ENCODE measurements around the gene NCKAP5.

The NCKAP5 gene

DNA sequence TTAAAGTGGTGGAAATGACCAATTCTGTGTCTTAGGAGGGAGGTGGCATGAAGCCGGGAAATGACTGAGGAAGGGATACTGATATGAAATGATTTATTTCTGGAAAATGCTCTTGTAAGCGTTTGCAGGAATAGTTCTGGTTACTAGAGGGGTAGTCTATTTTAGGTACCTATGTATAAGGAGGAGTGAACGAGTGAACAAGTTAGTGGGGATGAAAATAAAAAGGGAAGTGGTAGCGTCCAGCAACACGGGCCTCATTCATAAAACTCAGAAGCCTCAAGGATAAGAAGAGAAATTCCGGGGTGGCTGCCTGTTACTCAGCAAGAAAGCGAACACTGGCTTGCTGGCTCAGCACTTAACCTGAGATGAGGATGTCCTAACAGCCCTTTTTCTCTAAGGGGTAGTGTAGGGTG, 303.3 kb downstream of the NCKAP5 start:
- Histone ChIP-seq H3K9me3 (ENCODE audit: control insufficient read depth, low read length) (no peaks in the 10 kb centered on the region), H2BK12ac (ENCODE audit: low read length in 2 of 2) (no peak overlapping the region), H2AK5ac (ENCODE audit: low read length, severe bottlenecking) (no peak overlapping the region), H3K79me1 (replicated peaks; ENCODE audit: low read length, poor library complexity, severe bottlenecking) (peaks cover 4% of the 10 kb centered on the region), H3K9ac (ENCODE audit: low read length) (no peak overlapping the region), H2AFZ (ENCODE audit: low read depth, low read length) (no peak overlapping the region), H2BK120ac (ENCODE audit: low read depth, low read length) (no peak overlapping the region), H3K18ac (ENCODE audit: low read depth in 1 of 2, low read length in 2 of 2) (no peak overlapping the region), H2BK15ac (ENCODE audit: low read depth, poor library complexity, severe bottlenecking) (no peak overlapping the region), H2BK5ac (ENCODE audit: low read depth, low read length, poor library complexity, severe bottlenecking) (no peak overlapping the region), H3K4me3 (ENCODE audit: insufficient read depth in 1 of 2, low read depth in 1 of 2, low read length in 2 of 2) (no peak overlapping the region), H3K27ac (ENCODE audit: low read length, poor library complexity, severe bottlenecking) (no peak overlapping the region), H3K4me1 (ENCODE audit: control insufficient read depth, insufficient read depth, low read depth, low read length) (peaks cover 16% of the 10 kb centered on the region), H3K23ac (ENCODE audit: low read length in 2 of 2) (no peak overlapping the region), H4K91ac (ENCODE audit: low read length) (no peak overlapping the region), H3K4ac (ENCODE audit: low read depth in 1 of 2, low read length in 2 of 2) (no peak overlapping the region), H3K14ac (ENCODE audit: low read length in 2 of 2) (no peak overlapping the region), H3K27me3 (ENCODE audit: control insufficient read depth in 1 of 2, insufficient read depth in 1 of 2, low read length in 2 of 2) (peaks cover 0 to 8% of the 10 kb centered on the region in 2 experiments), H3K4me2 (ENCODE audit: low read length, poor library complexity, severe bottlenecking) (peak overlapping the region; percentile 100), H3K36me3 (ENCODE audit: control insufficient read depth in 1 of 2, insufficient read depth in 2 of 2, low read depth in 1 of 2, low read length in 2 of 2) (no peaks in the 10 kb centered on the region), H4K8ac (ENCODE audit: low read length) (no peak overlapping the region)
- WGBS = 42% methylated on average over 7 of the region's 7 CpGs
- no peak for DNase-seq

DNA sequence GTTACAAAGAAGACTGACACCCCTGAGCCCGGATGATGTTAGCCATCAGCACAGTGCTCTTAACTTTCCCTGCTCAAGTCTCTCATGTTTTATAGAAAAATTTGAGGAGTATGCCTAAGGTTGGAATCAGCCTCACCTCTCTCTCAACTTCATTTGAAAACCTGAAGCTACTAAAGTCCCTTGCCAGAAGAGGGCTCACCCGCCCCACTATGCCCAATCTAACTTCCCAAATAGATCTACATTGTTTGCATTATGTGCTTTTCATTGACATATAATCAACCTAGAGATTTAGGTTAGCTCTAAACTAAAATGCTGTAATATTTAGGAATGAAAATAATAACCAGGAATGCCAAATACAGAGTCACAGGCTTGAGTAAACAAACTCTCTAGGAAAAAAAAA, 305.4 kb downstream of the NCKAP5 start:
- WGBS = no CpG with 5 or more reads among the region's 2 CpGs
- H3K4ac ChIP-seq (ENCODE audit: low read depth in 1 of 2, low read length in 2 of 2) = no peak overlapping the region
- no peak overlapping the region for H3K9ac ChIP-seq (ENCODE audit: low read length)
- no peak for DNase-seq
- no peak overlapping the region for H4K91ac ChIP-seq (ENCODE audit: low read length)
- H3K4me1 ChIP-seq (ENCODE audit: control insufficient read depth, insufficient read depth, low read depth, low read length) = peaks cover 16% of the 10 kb centered on the region
- no peak overlapping the region for H4K8ac ChIP-seq (ENCODE audit: low read length)
- H2BK15ac ChIP-seq (ENCODE audit: low read depth, poor library complexity, severe bottlenecking) = no peak overlapping the region
- H3K27me3 ChIP-seq (ENCODE audit: control insufficient read depth in 1 of 2, insufficient read depth in 1 of 2, low read length in 2 of 2) = peaks cover 0 to 8% of the 10 kb centered on the region in 2 experiments
- no peaks in the 10 kb centered on the region for H3K9me3 ChIP-seq (ENCODE audit: control insufficient read depth, low read length)
- no peaks in the 10 kb centered on the region for H3K36me3 ChIP-seq (ENCODE audit: control insufficient read depth in 1 of 2, insufficient read depth in 2 of 2, low read depth in 1 of 2, low read length in 2 of 2)
- H2BK5ac ChIP-seq (ENCODE audit: low read depth, low read length, poor library complexity, severe bottlenecking) = no peak overlapping the region
- no peak overlapping the region for H2AFZ ChIP-seq (ENCODE audit: low read depth, low read length)
- no peak overlapping the region for H3K18ac ChIP-seq (ENCODE audit: low read depth in 1 of 2, low read length in 2 of 2)
- H3K23ac ChIP-seq (ENCODE audit: low read length in 2 of 2) = no peak overlapping the region
- H3K79me1 ChIP-seq (replicated peaks; ENCODE audit: low read length, poor library complexity, severe bottlenecking) = peaks cover 4% of the 10 kb centered on the region
- H3K4me3 ChIP-seq (ENCODE audit: insufficient read depth in 1 of 2, low read depth in 1 of 2, low read length in 2 of 2) = no peak overlapping the region
- H3K14ac ChIP-seq (ENCODE audit: low read length in 2 of 2) = no peak overlapping the region
- no peak overlapping the region for H3K27ac ChIP-seq (ENCODE audit: low read length, poor library complexity, severe bottlenecking)
- H3K4me2 ChIP-seq (ENCODE audit: low read length, poor library complexity, severe bottlenecking) = no peak overlapping the region
- H2AK5ac ChIP-seq (ENCODE audit: low read length, severe bottlenecking) = no peak overlapping the region
- H2BK12ac ChIP-seq (ENCODE audit: low read length in 2 of 2) = no peak overlapping the region
- no peak overlapping the region for H2BK120ac ChIP-seq (ENCODE audit: low read depth, low read length)

DNA sequence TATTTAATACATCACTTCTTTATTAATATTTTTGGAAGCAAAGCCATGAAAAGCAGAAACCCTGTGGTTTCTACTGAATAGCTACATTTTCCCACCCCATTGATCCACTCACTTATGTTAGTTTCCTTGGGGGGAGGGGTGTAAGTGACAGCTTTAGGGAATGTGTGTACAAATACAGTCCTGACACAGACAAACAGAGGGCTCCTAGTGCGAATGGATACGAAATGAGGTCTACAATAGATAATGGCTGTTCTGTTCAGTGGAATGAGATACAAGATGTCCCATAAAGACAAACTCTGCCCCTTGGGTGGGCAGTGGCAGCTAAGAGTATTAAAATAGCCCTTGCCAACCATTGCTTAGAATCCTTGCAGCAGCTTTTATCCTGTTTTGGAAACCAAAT, 312.9 kb downstream of the NCKAP5 start:
- H3K18ac ChIP-seq (ENCODE audit: low read depth in 1 of 2, low read length in 2 of 2) = no peak overlapping the region
- no peak overlapping the region for H3K9ac ChIP-seq (ENCODE audit: low read length)
- no peak overlapping the region for H4K8ac ChIP-seq (ENCODE audit: low read length)
- WGBS = 94% methylated on average over 2 of the region's 2 CpGs
- H3K4me3 ChIP-seq (ENCODE audit: insufficient read depth in 1 of 2, low read depth in 1 of 2, low read length in 2 of 2) = no peak overlapping the region
- no peak overlapping the region for H3K4me2 ChIP-seq (ENCODE audit: low read length, poor library complexity, severe bottlenecking)
- no peak overlapping the region for H2BK15ac ChIP-seq (ENCODE audit: low read depth, poor library complexity, severe bottlenecking)
- no peak overlapping the region for H3K23ac ChIP-seq (ENCODE audit: low read length in 2 of 2)
- H3K4ac ChIP-seq (ENCODE audit: low read depth in 1 of 2, low read length in 2 of 2) = no peak overlapping the region
- peaks cover 8% of the 10 kb centered on the region for H3K79me1 ChIP-seq (replicated peaks; ENCODE audit: low read length, poor library complexity, severe bottlenecking)
- H4K91ac ChIP-seq (ENCODE audit: low read length) = no peak overlapping the region
- no peak overlapping the region for H3K27ac ChIP-seq (ENCODE audit: low read length, poor library complexity, severe bottlenecking)
- H2BK5ac ChIP-seq (ENCODE audit: low read depth, low read length, poor library complexity, severe bottlenecking) = no peak overlapping the region
- H2AK5ac ChIP-seq (ENCODE audit: low read length, severe bottlenecking) = no peak overlapping the region
- H2BK120ac ChIP-seq (ENCODE audit: low read depth, low read length) = no peak overlapping the region
- H3K27me3 ChIP-seq (ENCODE audit: control insufficient read depth in 1 of 2, insufficient read depth in 1 of 2, low read length in 2 of 2) = no peaks in the 10 kb centered on the region
- no peak overlapping the region for H2AFZ ChIP-seq (ENCODE audit: low read depth, low read length)
- no peaks in the 10 kb centered on the region for H3K4me1 ChIP-seq (ENCODE audit: control insufficient read depth, insufficient read depth, low read depth, low read length)
- DNase-seq = no peak
- H3K14ac ChIP-seq (ENCODE audit: low read length in 2 of 2) = no peak overlapping the region
- no peaks in the 10 kb centered on the region for H3K36me3 ChIP-seq (ENCODE audit: control insufficient read depth in 1 of 2, insufficient read depth in 2 of 2, low read depth in 1 of 2, low read length in 2 of 2)
- H3K9me3 ChIP-seq (ENCODE audit: control insufficient read depth, low read length) = no peaks in the 10 kb centered on the region
- no peak overlapping the region for H2BK12ac ChIP-seq (ENCODE audit: low read length in 2 of 2)

DNA sequence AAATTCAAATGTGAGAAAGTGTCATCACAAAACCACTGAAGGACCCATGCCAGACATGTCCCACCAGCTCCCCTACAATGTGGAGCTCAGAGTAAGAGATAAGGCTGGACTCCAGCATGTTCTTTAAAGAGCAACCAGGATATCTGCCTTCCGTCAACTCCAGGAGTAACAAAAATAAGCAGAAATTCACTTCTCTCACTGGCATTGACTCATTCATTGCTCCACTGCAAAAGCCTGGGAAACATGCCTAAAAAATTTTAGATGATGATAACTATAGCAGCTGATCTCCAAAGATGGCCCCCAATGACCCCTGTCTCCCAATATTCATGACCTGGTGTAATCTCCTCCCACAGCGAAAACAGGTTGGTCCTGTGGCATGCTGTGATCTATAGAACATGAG, 314.5 kb downstream of the NCKAP5 start:
- no peak overlapping the region for H2AK5ac ChIP-seq (ENCODE audit: low read length, severe bottlenecking)
- no peak overlapping the region for H2BK5ac ChIP-seq (ENCODE audit: low read depth, low read length, poor library complexity, severe bottlenecking)
- H3K4me1 ChIP-seq (ENCODE audit: control insufficient read depth, insufficient read depth, low read depth, low read length) = no peaks in the 10 kb centered on the region
- H3K27me3 ChIP-seq (ENCODE audit: control insufficient read depth in 1 of 2, insufficient read depth in 1 of 2, low read length in 2 of 2) = no peaks in the 10 kb centered on the region
- H3K9ac ChIP-seq (ENCODE audit: low read length) = no peak overlapping the region
- H3K36me3 ChIP-seq (ENCODE audit: control insufficient read depth in 1 of 2, insufficient read depth in 2 of 2, low read depth in 1 of 2, low read length in 2 of 2) = no peaks in the 10 kb centered on the region
- H2BK120ac ChIP-seq (ENCODE audit: low read depth, low read length) = no peak overlapping the region
- no peak overlapping the region for H2BK15ac ChIP-seq (ENCODE audit: low read depth, poor library complexity, severe bottlenecking)
- H3K9me3 ChIP-seq (ENCODE audit: control insufficient read depth, low read length) = no peaks in the 10 kb centered on the region
- H4K91ac ChIP-seq (ENCODE audit: low read length) = no peak overlapping the region
- no peak overlapping the region for H3K4me3 ChIP-seq (ENCODE audit: insufficient read depth in 1 of 2, low read depth in 1 of 2, low read length in 2 of 2)
- no peak overlapping the region for H3K4me2 ChIP-seq (ENCODE audit: low read length, poor library complexity, severe bottlenecking)
- no peak overlapping the region for H4K8ac ChIP-seq (ENCODE audit: low read length)
- H2BK12ac ChIP-seq (ENCODE audit: low read length in 2 of 2) = no peak overlapping the region
- no peak overlapping the region for H3K27ac ChIP-seq (ENCODE audit: low read length, poor library complexity, severe bottlenecking)
- no peak overlapping the region for H3K23ac ChIP-seq (ENCODE audit: low read length in 2 of 2)
- 79% methylated on average over 2 of the region's 2 CpGs for WGBS
- no peak overlapping the region for H3K18ac ChIP-seq (ENCODE audit: low read depth in 1 of 2, low read length in 2 of 2)
- no peak overlapping the region for H3K14ac ChIP-seq (ENCODE audit: low read length in 2 of 2)
- peaks cover 9% of the 10 kb centered on the region for H3K79me1 ChIP-seq (replicated peaks; ENCODE audit: low read length, poor library complexity, severe bottlenecking)
- no peak overlapping the region for H2AFZ ChIP-seq (ENCODE audit: low read depth, low read length)
- no peak overlapping the region for H3K4ac ChIP-seq (ENCODE audit: low read depth in 1 of 2, low read length in 2 of 2)
- DNase-seq = no peak
